8988T (cell line): ENCODE results near the gene ADARB1.

ENCODE experiments used
- DNase-seq: peaks from one replicate; pipeline ENCODE4 v3.0.0; 2011

Gene ADARB1

GRCh38 chr21:45154511-45155508 is 80.4 kb downstream of the ADARB1 start:
- DNase-seq = no peak

- DNase-seq = no peak
Observed at GRCh38 chr21:45155910-45156309, 81.5 kb downstream of the ADARB1 start.

DNA sequence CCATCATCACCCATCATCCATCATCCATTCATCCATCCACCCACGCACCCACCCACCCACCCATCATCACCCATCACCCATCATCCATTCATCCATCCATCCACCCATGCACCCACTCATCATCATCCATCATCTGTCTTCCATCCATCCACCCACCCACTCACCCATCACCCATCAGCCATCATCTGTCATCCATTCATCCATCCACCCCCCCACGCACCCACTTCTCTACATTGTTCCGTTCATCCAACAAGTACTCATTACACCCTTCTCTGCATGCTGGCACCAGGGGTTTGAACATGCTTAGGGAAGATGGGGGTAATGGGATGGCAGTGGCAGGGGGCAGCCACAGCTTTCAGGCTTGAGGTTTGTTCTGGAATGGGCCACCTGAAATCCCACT is 82.1 kb downstream of the ADARB1 start:
- no peak for DNase-seq

GRCh38 chr21:45157932-45158331 is 83.6 kb downstream of the ADARB1 start:
- no peak for DNase-seq

DNA sequence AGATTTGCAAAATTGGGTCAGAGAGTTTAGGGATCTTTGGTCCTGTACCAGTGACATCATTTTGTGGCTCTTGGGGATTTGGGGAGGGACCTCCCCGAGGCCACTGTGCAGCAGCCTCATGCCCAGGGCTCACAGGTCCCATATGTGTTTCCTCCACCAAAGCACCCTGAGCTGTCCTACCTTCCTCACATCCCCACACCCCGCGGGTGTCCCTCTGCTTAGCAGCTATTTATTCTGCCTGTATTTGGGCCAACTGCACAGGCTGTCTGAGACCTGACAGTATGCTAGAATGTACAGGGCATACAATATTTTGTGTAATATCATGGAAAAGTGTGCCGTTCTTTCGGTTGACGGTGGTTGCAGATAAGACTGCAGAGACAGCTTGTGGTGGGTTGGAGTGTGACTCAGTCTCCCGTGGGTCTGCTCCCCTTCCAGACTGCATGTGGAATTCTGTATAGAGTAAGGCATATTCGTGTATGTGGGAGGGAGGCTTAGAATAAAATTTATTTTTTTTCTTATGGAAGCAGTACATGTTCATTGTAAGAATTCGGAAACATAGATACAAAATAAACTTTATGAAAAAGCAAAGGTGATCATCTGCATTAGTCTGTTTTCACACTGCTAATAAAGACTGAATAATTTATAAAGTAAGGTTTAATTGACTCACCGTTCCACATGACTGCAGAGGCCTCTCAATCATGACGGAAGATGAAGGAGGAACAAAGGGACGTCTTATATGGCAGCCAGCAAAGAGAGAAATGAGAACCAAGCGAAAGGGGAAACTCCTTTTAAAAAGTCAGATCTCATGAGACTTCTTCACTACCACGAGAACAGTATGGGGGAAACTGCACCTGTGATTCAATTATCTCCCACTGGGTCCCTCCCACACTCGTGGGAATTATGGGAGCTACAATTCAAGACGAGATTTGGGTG is 84.4 kb downstream of the ADARB1 start:
- DNase-seq = no peak

DNA sequence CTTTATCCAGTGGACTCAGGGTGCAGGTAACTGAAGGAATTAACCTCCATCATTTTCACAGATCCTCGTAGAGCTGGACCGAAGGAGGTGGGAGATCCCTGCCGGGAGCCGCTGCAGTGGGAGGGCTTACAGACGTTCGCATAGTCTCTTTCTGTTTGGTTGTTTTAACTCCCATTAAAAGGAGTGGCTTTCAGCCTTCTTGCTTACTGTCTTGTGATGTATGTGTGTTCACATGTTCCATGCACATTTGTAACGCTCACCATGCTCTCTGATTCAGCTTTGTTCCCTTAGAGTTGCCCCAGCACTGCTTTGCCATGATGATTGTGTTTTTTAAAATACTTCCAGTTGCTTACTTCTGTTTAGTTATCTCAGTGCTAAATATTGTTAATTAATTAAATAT is 85.8 kb downstream of the ADARB1 start:
- DNase-seq = no peak

GRCh38 chr21:45161038-45161945 is 86.9 kb downstream of the ADARB1 start:
- DNase-seq = no peak

DNA sequence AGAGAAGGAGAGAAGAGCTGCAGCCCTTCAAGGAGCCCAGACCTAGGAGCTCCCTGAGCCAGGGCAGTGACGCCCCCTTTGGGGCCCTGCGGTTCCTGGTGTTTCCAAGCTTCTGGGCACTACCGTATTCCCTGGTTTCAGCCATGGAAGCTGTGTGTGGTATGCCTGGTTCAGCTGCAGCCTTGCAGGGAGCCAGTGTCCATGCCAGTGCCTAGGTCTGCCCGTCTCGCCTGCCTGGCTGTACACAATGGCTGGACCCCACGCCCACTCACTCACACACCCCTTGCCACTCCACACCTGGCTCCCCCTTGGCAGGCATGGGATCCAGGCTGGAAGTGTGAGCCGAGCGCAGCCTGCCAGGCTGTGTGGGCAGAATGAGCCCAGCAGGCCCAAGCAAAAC is 87.7 kb downstream of the ADARB1 start:
- no peak for DNase-seq

DNA sequence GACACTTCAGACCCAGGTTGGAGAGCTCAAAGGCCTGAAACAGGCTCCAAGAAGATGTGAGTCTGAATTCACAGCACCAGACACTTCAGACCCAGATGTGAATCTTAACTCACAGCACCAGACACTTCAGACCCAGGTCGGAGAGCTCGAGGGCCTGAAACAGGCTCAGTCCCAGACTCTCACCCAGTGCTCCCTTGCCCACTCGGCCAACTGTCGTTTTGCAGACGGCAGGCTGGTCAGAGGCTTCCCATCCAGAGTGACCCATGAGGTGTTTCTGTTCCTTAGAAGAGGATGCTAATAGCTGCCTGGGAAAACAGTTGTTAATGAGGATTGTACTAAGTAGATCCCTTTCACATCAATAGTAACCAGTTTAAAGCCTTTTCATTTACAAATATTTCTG is 88.4 kb downstream of the ADARB1 start:
- no peak for DNase-seq

DNA sequence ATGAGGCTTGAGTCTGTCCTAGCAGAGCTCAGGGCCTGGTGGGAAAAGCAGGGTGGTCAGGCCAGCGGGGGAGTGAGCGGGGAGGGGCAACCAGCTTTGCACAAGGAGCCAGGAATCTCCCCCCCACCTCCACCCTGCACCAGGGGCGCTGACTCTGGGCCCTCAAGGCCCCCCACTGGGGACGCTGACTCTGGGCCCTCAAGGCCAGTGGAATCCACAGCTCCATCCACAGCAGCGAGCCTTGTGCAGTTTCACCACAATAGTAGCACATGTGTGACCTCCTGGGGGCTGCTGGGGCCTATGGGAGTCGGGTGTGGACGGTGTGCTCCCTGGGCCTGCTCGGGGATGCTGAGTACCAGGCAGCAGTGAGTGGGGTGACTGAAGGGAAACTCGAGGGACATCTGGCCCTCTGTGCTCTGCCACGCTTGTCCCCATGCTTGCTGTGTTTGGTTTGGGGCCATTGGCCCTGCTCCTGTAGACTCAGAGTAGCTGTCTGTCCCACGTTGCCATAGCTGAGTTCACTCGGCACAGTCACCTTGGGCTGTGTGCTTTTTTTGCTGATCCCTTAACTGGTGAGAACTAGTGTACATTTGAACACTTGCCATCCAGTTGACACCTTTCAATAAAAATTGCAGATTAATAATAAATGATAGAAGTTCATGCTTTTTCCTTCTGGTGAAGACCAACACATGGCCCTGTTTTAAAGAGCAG is 89.2 kb downstream of the ADARB1 start:
- no peak for DNase-seq

- DNase-seq = no peak
Observed at GRCh38 chr21:45164124-45164511, 89.7 kb downstream of the ADARB1 start.

GRCh38 chr21:45164838-45165237 is 90.5 kb downstream of the ADARB1 start:
- DNase-seq = no peak

DNA sequence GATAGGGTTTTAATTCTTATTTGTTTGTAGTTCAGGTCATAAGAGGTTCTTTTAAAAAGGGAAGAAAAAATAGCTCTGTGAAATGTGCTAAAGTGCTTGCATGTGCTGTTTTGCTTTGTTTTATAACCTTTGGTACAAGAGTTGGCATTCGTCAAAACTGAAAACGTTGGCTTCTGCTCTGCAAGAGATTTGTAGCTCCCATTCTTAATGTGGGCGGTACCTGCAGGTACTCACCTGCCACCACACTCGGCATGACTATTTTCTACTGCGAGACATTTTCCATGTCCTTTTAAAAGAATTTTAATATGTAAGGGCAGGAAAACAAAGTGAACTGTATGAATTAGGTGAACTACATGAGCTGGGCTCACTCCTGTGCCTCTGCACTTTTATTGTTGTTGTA is 92.6 kb downstream of the ADARB1 start:
- no peak for DNase-seq

DNA sequence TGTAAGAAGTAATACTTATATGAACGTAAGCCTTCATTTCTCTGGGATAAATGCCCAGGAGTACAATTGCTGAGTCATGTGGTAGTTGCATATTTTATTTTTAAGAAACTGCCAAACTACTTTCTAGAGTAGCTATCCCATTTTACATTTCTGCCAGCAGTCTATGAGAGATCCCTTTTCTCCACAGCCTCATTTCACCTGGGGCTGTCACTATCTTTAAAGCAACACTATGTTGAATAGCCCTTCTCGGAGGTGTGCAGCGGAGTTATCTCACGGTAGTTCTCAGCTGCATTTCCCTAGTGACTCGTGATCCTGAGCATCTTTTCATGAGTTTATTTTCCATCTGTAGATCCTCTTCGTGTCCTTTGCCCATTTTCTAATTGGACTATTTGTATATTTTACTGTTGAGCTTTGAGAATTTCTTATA is 93.4 kb downstream of the ADARB1 start:
- no peak for DNase-seq

GRCh38 chr21:45168522-45168921 is 94.1 kb downstream of the ADARB1 start:
- no peak for DNase-seq

DNA sequence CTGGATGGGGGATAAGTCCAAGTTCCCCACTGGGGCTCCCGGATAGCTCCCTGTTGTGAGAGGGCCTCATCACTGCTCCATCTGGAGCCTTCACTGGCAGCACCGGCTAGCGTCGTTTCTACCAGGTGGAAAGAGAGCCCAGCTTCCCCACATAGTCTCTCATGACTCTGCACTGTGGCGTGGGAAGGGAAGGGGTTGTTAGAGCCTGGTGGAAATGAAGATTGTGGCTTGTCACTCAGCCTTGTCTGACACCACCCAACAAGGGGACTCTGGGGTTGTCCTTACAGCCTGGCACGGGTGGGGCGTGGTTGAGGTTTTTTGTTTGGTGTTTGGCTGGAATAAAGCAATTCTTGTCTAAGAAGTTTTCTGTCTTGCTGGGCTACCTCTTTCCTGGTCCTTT is 94.6 kb downstream of the ADARB1 start:
- no peak for DNase-seq

DNA sequence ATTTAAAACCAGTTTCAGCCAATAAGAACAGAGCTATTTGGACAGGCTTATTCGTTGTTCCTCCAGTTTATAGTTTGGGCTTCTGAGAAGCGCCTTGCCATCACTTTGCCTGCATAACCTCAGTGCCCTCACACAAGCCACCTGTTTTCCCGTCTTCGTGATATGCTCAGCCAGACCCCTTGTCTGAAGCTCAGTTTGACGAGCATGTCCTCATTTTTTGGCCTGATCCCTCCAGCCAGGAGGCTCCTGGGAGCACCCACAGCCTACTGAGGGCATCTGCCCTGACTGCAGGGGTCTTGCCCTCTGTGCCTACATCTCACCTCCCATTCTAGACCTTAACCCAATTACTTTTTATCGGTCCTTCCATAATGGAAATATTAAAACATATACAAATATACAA is 95.3 kb downstream of the ADARB1 start:
- no peak for DNase-seq

DNA sequence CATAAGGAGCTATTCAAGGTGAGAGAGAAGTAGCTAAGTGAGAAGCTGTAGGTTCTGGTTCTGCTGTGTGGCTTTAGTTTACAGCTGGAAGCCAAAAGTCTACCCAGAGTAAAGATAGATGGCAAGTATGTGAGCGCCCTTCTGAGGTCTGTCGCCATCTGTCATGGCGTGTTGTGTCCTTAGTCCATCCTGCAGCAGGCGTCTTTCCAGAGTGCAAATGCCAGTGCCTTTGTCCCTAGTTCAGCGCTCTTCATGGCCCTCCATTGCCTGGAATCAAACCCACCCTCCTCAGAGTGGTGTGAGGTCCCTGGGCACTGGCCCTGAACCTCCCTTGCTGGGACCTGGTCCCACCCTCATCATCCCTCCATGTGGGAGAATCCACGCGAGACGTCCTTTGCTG is 96.6 kb downstream of the ADARB1 start:
- no peak for DNase-seq

DNA sequence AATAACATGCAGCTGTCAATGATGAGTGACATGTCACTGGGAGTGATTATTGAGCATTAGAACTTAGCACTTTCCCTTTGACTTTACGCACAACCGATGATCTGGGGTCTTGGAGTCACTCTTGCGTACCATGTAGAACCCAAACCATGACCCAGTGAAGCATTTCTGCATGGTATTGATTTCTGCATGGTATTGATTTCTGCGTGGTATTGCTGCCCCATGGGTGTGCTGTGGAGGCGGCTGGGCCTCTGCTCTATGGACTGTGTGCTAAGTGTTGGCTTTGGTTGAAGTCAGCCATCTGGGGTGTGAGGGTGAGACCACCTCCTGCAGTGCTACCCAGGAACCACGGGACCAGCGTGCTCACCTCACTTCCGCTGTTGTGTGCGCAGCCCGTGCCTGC is 98.0 kb downstream of the ADARB1 start:
- DNase-seq = no peak

DNA sequence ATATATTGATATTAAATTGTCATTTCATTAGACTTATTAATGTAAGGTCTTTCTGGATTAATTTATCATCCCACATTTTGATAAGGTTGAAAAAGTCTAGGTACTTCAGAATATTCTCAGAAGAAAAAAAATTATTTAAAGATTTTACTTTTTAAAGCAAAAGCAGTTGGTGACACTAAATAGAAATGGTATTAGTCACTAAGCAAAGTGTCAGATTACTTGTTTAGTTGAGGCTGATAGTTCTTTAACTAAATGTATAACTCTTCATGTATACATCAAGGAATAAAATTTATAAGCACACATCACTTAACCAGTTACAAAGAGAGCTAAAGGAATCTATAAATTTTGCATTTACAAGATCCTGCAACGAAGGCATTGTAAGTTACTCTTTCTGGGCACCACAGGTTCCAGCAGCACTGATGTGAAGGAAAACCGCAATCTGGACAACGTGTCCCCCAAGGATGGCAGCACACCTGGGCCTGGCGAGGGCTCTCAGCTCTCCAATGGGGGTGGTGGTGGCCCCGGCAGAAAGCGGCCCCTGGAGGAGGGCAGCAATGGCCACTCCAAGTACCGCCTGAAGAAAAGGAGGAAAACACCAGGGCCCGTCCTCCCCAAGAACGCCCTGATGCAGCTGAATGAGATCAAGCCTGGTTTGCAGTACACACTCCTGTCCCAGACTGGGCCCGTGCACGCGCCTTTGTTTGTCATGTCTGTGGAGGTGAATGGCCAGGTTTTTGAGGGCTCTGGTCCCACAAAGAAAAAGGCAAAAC is 101.1 kb downstream of the ADARB1 start:
- DNase-seq = no peak

- no peak for DNase-seq
Observed at GRCh38 chr21:45176141-45176540, 101.8 kb downstream of the ADARB1 start.
